BLaER1 (cell line): Measurements from ENCODE around the gene FAM78B.

Experiments
- H3K27ac ChIP-seq: shearing (Covaris generic); formaldehyde crosslinking; 2 replicates; pipeline ENCODE4 v1.8.1; 2022
- H3K27me3 ChIP-seq: shearing (Covaris generic); formaldehyde crosslinking; 2 replicates; pipeline ENCODE4 v1.8.1; 2022
- H3K36me3 ChIP-seq: shearing (Covaris generic); formaldehyde crosslinking; 2 replicates; pipeline ENCODE4 v1.8.1; 2022
- H3K4me1 ChIP-seq: shearing (Covaris generic); formaldehyde crosslinking; 2 replicates; pipeline ENCODE4 v1.8.1; 2022
- H3K4me2 ChIP-seq: shearing (Covaris generic); formaldehyde crosslinking; 2 replicates; pipeline ENCODE4 v1.8.1; 2022
- H3K4me3 ChIP-seq: shearing (Covaris generic); formaldehyde crosslinking; 2 replicates; pipeline ENCODE4 v1.8.1; 2022
- H3K9ac ChIP-seq: shearing (Covaris generic); formaldehyde crosslinking; 2 replicates; pipeline ENCODE4 v1.8.1; 2022
- H3K9me3 ChIP-seq: shearing (Covaris generic); formaldehyde crosslinking; 2 replicates; pipeline ENCODE4 v1.8.1; 2022
- H4K20me1 ChIP-seq: shearing (Covaris generic); formaldehyde crosslinking; 2 replicates; pipeline ENCODE4 v1.8.1; 2022
- Cebpa-rat ChIP-seq: shearing (Covaris generic); IDR thresholded peaks from 2 replicates; pipeline ENCODE4 v1.8.1; 2022

The FAM78B gene

DNA sequence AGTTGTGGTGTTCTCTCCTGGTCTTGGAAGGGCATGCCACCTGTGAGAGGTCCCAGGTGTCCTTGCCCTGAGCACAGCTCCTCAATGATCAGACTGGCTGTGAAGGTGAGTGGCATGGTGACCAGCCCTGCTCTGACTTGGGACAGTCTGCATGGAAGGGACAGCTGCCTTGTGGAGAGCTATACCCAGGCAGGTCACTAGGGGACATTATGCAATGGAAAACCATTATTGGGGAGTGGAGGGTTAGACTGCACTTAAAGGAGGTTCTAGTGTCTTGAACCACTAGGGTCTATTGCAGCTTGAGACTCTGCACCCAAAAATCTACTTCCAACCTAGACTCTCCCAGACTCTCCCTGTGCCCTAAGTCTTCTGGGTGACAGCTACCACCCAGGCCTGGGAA, 24.8 kb downstream of the FAM78B start:
- Histone ChIP-seq H3K9me3 (no peaks in the 10 kb centered on the region), H3K27ac (no peak overlapping the region), H3K36me3 (no peaks in the 10 kb centered on the region), H4K20me1 (no peaks in the 10 kb centered on the region), H3K4me3 (no peak overlapping the region), H3K4me1 (peaks cover 7% of the 10 kb centered on the region; the same call in 1 of the 2 replicates), H3K27me3 (no peaks in the 10 kb centered on the region), H3K9ac (no peak overlapping the region), H3K4me2 (no peak overlapping the region)
- TF ChIP-seq Cebpa-rat: no peak

DNA sequence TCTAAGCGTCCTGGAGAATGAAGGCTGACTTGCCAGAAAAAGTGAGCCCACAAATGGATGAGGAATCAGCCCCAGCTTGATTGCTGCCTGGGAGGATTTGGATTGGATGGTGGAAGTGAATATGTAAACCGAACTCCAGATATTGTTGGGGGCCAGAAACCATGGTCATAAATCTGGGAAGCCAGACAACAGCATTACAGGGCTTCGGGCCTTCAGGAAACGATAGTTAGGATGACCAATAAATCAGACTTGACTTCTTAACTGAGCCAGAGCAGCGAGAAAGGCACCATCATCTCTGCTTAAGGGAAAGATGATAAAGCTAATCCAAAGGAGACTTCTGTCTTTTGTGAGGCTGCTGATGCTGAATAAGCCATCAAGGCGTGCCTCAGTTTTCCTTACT, 26.6 kb downstream of the FAM78B start:
- Histone ChIP-seq H3K9me3 (no peaks in the 10 kb centered on the region), H3K27ac (no peak overlapping the region), H3K9ac (no peak overlapping the region), H3K36me3 (no peaks in the 10 kb centered on the region), H4K20me1 (no peaks in the 10 kb centered on the region), H3K4me2 (no peak overlapping the region), H3K4me3 (no peak overlapping the region), H3K4me1 (peaks cover 7% of the 10 kb centered on the region; the same call in 1 of the 2 replicates), H3K27me3 (no peaks in the 10 kb centered on the region)
- no peak for TF ChIP-seq Cebpa-rat

DNA sequence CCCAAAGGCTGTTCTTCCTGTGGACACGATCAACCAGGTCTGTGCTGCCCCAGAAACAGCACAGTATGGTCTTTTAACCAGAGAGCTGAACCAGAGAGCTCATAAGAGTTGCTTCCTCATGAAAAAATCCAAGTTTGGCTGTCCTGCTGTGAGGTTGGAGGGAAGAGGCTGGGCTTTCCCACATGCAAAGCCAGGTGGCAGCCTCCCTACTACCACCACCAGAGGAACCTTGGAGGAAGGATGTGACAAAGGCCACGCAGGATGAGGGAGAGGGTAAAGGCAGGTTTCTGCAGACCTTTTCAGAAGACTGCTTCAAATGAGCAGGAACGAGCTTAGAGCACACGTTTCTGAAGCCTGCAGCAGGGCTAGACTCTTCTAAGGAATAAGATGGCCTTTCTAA, 27.1 kb downstream of the FAM78B start:
- Histone ChIP-seq H3K27me3 (no peaks in the 10 kb centered on the region), H3K36me3 (no peaks in the 10 kb centered on the region), H3K4me3 (no peak overlapping the region), H3K9ac (no peak overlapping the region), H3K4me1 (peaks cover 7% of the 10 kb centered on the region; the same call in 1 of the 2 replicates), H4K20me1 (no peaks in the 10 kb centered on the region), H3K4me2 (no peak overlapping the region), H3K9me3 (no peaks in the 10 kb centered on the region), H3K27ac (no peak overlapping the region)
- TF ChIP-seq Cebpa-rat: no peak

DNA sequence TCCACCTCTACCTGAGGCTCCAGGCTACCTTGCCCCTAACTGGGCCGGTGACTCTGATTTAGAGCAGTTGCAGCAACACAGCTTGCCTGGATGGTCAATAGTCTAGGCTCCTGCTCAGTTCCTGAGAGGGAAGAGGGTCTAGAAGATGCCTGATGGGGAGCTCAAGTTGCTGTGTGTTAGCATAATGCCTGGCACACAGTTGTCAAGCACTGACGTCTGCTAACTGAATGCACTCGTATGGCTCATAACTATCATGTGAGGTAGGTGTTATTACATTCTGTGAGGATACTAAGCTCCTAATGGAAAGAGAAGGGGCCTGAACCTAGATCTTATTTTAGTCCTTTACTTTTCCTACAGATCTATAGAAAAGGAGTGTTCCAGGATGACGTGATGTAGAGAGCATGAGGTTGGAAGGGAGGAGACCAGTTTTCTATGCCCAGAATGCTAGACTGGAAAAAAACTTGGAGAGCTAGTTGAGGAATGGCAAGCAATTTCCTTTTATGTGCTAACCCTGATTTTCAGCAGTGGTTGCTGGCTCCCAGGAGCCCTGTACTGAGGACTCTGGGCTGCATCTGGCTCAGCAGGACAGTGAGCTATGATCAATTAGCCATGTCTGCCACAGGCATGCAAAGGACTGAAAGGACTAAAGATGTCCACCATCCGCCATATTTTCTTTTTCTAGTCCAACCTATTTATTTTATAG, 30.0 kb downstream of the FAM78B start:
- H3K36me3 ChIP-seq: no peaks in the 10 kb centered on the region
- H3K27me3 ChIP-seq: no peaks in the 10 kb centered on the region
- no peak overlapping the region for H3K4me2 ChIP-seq
- no peak overlapping the region for H3K9ac ChIP-seq
- H3K27ac ChIP-seq: no peak overlapping the region
- H3K4me1 ChIP-seq: no peaks in the 10 kb centered on the region
- no peaks in the 10 kb centered on the region for H4K20me1 ChIP-seq
- no peaks in the 10 kb centered on the region for H3K9me3 ChIP-seq
- no peak overlapping the region for H3K4me3 ChIP-seq
- TF ChIP-seq Cebpa-rat: no peak

DNA sequence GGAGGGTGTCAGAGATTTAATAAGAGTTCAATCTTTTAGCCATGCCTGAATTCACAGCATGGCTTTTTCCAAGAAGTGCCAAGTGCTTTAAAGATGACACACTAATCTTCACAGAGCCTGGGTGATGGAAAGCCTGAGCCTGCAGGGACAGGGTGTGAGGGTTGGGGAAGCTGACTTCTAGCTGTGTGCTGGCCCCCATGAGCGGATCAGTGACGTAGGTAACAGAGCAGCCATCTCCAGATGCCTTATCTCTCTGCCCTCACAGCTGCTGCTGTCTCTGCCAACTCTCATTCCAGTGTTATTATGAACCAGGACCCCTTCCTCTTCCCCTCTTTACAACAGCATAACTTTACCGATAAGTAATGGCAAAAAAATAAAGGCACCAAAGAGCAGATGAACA, 30.6 kb downstream of the FAM78B start:
- H4K20me1 ChIP-seq: no peaks in the 10 kb centered on the region
- no peak overlapping the region for H3K27ac ChIP-seq
- no peaks in the 10 kb centered on the region for H3K4me1 ChIP-seq
- H3K36me3 ChIP-seq: no peaks in the 10 kb centered on the region
- H3K4me2 ChIP-seq: no peak overlapping the region
- no peak overlapping the region for H3K4me3 ChIP-seq
- H3K27me3 ChIP-seq: no peaks in the 10 kb centered on the region
- no peaks in the 10 kb centered on the region for H3K9me3 ChIP-seq
- TF ChIP-seq Cebpa-rat: no peak
- no peak overlapping the region for H3K9ac ChIP-seq

DNA sequence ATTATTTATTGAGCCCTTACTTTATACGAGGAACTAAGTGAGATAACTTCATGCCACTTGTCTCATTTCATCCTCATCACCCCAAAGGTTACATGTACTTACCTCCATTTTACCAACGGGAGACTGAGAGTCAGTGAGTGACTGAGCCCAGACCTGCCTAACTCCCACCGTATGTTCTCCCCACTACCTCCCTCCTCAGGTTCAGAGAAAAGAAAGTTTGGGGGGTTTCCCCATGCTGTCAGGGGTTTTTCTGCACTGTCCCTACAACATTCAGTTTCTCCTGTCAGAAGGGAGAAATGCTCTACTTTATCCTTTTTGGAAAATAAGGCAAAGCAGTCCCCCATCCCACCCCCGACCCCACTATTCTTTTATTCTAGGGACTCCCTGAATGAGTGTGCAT, 32.9 kb downstream of the FAM78B start:
- H3K9me3 ChIP-seq: no peaks in the 10 kb centered on the region
- no peak overlapping the region for H3K27ac ChIP-seq
- TF ChIP-seq Cebpa-rat: no peak
- no peaks in the 10 kb centered on the region for H4K20me1 ChIP-seq
- no peak overlapping the region for H3K4me3 ChIP-seq
- H3K4me1 ChIP-seq: no peaks in the 10 kb centered on the region
- H3K36me3 ChIP-seq: no peaks in the 10 kb centered on the region
- H3K9ac ChIP-seq: no peak overlapping the region
- no peak overlapping the region for H3K4me2 ChIP-seq
- no peaks in the 10 kb centered on the region for H3K27me3 ChIP-seq

DNA sequence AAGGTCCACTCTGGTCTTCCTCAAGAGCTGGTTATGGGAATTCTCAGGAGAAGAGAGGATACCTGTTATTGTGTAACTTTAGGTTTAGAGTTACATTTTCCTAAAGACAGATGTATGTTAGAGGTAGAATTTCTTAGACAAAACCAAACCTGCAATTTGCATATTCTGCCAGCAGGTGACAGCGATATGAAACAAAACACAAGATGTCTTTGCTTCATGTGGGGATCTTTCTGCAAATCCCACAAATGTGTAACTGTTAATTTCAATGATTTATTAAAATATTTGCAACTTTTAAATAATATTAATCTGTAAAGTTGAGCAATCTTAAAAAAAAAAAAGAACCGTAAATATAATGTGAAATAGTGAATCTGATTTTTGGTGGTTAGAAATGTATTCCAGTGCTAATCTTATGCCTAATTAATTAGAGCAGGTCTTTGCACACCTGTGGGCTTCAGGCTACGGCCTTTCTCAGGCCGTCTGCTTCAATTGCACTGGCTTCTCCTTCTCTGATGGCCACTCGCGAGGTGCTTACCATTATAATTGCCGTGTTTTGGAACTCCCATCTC, 33.4 kb downstream of the FAM78B start:
- H3K4me1 ChIP-seq: no peaks in the 10 kb centered on the region
- H3K9ac ChIP-seq: no peak overlapping the region
- no peak overlapping the region for H3K27ac ChIP-seq
- TF ChIP-seq Cebpa-rat: no peak
- no peaks in the 10 kb centered on the region for H3K27me3 ChIP-seq
- no peak overlapping the region for H3K4me2 ChIP-seq
- no peaks in the 10 kb centered on the region for H4K20me1 ChIP-seq
- no peaks in the 10 kb centered on the region for H3K36me3 ChIP-seq
- H3K9me3 ChIP-seq: no peaks in the 10 kb centered on the region
- H3K4me3 ChIP-seq: no peak overlapping the region

DNA sequence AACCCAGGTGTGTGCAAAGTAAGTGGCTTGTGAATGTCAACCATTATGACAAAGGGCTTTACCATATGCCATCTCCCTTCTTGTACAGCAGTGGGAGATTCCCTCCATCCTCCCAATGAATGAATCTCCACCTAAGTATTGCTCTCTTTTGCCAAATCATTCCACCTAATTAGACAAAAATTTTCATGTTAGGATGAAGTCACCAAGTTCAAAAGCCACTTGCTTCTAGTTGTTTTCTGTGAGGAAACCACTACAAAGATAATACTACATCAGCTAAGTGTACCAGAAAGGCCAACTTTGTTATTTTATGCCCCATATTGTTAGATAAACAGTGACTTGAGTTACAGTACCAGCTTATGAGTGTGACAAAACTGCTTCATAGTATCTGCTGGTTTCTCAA, 34.3 kb downstream of the FAM78B start:
- no peak overlapping the region for H3K4me3 ChIP-seq
- H3K4me1 ChIP-seq: no peaks in the 10 kb centered on the region
- TF ChIP-seq Cebpa-rat: no peak

DNA sequence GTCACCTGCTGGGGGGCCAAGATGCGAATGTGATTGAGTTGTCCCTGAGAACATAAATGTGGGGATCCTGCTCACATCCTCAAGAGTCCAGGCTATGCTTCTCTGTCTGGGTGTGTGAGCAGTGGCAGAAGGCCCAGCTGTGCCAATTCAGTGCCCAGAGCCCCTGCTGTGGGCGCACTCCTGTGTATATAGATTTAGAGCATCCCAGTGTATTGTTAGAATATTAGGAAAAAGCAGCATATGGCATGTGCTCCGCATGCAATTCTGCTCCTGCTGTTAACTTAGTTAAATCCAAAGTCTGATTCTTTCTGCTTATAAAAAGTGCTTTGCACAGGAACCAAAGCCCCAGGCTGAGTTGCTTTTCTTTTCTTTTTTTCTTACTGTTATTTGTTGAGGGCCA, 37.8 kb downstream of the FAM78B start:
- no peaks in the 10 kb centered on the region for H3K9me3 ChIP-seq
- TF ChIP-seq Cebpa-rat: no peak
- H3K4me2 ChIP-seq: no peak overlapping the region
- no peak overlapping the region for H3K27ac ChIP-seq
- H3K4me1 ChIP-seq: no peaks in the 10 kb centered on the region
- H3K27me3 ChIP-seq: no peaks in the 10 kb centered on the region
- no peaks in the 10 kb centered on the region for H3K36me3 ChIP-seq
- no peak overlapping the region for H3K9ac ChIP-seq
- H4K20me1 ChIP-seq: no peaks in the 10 kb centered on the region
- no peak overlapping the region for H3K4me3 ChIP-seq

More for the DNA sequence above, 34.3 kb downstream of the FAM78B start:
- Histone ChIP-seq H3K4me2 (no peak overlapping the region), H3K9me3 (no peaks in the 10 kb centered on the region), H3K27ac (no peak overlapping the region), H4K20me1 (no peaks in the 10 kb centered on the region), H3K27me3 (no peaks in the 10 kb centered on the region), H3K36me3 (no peaks in the 10 kb centered on the region), H3K9ac (no peak overlapping the region)

DNA sequence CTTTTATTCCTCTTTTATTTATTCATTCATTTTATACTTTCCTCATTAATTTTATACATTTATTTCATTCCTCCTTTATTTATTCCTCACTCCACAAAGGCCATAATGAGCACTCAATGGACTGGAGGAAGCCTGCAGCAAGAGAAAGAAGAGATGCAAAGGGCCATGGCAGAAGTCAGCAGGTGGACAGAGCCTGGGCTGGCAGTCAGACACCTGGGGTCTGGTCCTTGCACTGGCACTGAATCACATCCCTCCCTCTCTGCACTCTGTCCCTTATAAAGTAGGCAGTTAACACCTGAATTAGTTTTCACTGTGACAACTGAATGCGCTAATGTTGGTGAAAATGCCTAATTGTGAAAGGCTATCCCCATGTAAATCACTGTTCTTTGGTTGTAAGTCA, 38.6 kb downstream of the FAM78B start:
- no peaks in the 10 kb centered on the region for H3K9me3 ChIP-seq
- no peaks in the 10 kb centered on the region for H4K20me1 ChIP-seq
- H3K27me3 ChIP-seq: no peaks in the 10 kb centered on the region
- no peak overlapping the region for H3K27ac ChIP-seq
- TF ChIP-seq Cebpa-rat: no peak
- H3K4me3 ChIP-seq: no peak overlapping the region
- H3K36me3 ChIP-seq: no peaks in the 10 kb centered on the region
- H3K9ac ChIP-seq: no peak overlapping the region
- H3K4me1 ChIP-seq: no peaks in the 10 kb centered on the region
- H3K4me2 ChIP-seq: no peak overlapping the region
